A204.1 (cell line): ENCODE measurements around the gene PTPRM.

Source experiments
- FAIRE-seq: peaks from 2 replicates; lab custom pipeline; 2012; peaks lifted over from hg19 to GRCh38; lab: Jason Lieb, UNC

Gene PTPRM

GRCh38 chr18:8290435-8290834 lies 723.3 kb downstream of the PTPRM start:
- FAIRE-seq: no peak

- no peak for FAIRE-seq
Observed at GRCh38 chr18:8290913-8291312, 723.8 kb downstream of the PTPRM start.

- FAIRE-seq: no peak
Observed at GRCh38 chr18:8293184-8293583, 726.1 kb downstream of the PTPRM start.

DNA sequence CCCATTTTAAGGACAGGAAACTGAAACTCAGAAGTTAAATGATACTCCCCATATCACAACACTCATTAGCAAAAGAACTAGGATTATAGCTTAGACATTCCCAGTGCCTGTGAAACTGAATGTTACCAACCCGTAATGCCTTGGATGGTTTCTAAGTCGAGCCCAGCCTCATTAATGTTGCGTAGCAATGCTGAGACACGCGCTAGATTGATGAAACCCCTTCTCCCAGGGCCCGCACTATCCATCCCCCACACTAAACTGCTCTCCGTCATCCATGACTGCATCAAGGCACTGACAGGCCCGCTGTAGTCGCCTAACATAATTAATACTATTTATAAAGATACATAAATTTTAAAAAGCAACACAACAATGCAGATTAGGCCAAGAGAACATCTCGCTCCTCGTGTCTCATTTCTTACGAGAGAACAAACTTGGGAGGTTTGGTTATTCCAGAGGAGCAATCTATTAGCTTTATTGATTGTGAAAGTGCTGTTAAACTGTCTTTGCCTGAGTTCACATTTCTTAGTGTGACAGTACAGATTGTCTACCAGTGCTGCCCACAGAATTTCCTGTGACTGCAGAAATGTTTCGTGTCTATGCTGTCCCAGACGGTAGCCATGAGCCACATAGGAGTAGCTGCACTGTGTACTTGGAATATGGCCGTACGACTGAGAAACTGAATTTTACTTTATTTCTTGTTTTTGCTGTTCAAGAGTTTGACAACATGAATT lies 729.9 kb downstream of the PTPRM start:
- FAIRE-seq: no peak

DNA sequence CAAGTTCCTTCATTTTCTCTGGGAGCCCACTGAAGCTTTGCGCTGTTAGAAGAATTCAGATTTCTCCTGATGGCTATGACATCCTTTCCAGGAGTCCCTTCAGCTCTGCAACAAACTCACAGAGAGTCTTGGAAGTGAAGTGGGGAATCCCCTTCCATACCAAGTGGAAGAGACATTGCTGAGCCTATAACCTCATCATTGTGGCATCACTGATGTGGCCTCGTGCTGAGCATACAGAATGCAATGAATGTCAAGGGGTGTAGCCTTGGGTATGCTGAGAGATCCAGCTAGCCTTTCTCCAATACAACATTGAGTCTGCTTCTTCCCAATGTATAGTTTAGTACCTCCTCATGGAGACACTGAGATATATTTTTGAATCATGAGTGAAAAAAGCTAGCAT lies 731.1 kb downstream of the PTPRM start:
- FAIRE-seq: no peak

GRCh38 chr18:8299054-8299980 lies 732.2 kb downstream of the PTPRM start:
- FAIRE-seq: no peak

- no peak for FAIRE-seq
Observed at GRCh38 chr18:8300751-8301410, 733.8 kb downstream of the PTPRM start.

- FAIRE-seq: no peak
Observed at GRCh38 chr18:8301427-8302172, 734.5 kb downstream of the PTPRM start.

- FAIRE-seq: no peak
Observed at GRCh38 chr18:8303151-8303755, 736.1 kb downstream of the PTPRM start.

DNA sequence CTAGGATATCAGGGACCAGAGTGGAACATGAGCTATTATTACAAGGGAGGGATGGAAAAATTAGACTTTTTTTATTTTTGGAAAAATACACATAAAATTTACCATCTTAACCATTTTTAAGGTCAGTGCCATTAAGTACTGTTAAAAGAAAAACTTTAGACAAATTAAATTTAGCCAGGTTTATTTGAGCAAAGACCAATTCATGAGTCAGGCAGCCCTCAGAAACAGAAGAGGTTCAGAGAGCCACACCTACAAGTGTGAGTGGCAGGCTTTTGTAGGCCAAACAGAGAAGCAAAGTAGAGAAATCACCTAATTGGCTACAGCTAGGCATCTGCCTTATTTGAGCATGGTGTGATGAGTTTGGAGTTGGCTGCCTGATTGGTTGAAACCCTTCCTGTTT lies 740.8 kb downstream of the PTPRM start:
- FAIRE-seq: no peak

DNA sequence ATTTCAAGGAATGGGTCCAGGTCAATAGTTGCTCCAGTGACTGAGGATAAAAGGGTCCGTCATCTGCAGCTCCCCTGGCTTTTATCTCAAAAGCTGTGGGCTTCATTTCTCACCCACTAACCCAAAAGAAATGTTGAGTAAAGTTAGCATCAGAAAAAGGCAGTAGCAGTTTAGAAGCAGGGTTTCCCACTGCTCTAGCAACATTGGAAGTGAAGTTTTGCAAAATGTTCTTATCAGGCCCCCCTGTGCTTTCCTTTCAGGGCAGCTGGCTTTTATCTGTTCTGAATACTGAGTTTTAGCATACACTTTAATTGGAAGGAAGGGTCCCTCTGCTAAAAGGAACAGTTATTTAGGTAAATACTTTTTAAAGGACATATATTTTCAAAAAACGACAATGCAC lies 745.9 kb downstream of the PTPRM start:
- no peak for FAIRE-seq

DNA sequence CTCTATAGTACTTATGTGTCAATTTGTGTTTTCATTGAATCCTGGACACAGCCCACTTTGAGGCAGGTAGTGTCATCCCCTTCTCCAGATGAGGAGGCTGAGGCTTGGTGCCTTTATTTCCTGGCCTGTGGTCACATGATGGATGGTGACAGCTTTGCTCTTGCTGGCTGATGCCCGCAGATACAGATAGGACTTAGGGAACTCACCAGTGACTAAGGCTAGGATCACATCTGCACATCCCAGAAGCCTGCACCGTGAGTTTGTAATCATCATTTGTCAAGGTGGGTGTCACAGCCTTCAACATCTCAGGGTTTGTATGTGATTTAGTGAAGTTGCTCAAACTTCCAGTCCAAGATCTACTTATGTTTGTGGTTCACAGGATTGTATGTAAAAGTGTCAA lies 747.0 kb downstream of the PTPRM start:
- no peak for FAIRE-seq

GRCh38 chr18:8319798-8320489 lies 752.8 kb downstream of the PTPRM start:
- no peak for FAIRE-seq

DNA sequence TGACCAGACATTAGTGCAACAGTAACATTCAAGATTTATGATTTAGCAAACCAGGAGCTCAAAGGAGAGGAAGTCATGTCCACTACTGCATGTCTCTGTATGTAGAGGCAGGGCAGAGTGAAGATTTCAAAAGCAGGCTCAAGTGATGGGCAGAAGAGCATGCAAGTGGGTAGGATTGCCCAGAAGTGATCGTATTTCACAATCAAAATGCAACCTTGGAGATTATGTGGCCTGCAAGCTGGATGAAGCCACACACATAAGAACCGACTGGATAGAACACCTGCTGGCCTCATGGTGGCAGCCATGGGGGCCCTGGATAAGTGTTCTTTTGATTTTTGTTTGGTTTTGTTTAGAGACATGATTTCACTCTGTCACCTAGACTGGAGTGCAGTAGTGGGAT lies 755.4 kb downstream of the PTPRM start:
- no peak for FAIRE-seq

DNA sequence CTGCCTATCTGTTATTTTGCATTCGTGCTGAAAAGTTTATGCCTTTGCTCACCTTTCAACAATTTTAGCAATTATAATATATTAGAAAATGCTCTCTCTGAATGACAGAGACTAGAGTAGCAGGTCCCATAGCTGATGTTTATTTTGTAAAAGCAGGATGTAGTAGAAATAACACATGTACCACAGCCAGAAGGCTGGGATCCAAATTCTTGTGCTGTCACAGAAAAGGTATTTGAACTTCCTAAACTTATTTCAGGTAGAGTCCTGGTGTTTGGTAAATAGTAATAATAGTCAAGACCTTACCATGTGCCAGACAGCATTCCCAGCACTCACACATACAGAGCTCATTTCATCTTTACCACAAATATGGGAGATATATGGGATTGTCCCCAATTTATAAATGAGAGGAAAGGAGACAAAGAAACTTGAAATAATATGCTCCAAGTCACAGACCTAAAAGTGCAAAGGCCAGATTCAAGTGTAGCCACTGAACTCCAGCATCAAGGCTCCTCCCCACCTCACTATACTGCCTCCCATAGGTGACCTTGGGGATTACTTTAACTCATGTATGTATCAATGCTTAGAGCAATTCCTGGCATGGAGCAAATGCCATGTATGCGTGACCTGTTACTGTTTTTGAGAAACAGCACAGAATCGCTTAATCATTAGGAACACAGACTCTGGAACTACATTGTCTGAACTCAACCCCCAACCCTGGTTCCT lies 757.4 kb downstream of the PTPRM start:
- no peak for FAIRE-seq

- no peak for FAIRE-seq
Observed at GRCh38 chr18:8326763-8327394, 759.8 kb downstream of the PTPRM start.

DNA sequence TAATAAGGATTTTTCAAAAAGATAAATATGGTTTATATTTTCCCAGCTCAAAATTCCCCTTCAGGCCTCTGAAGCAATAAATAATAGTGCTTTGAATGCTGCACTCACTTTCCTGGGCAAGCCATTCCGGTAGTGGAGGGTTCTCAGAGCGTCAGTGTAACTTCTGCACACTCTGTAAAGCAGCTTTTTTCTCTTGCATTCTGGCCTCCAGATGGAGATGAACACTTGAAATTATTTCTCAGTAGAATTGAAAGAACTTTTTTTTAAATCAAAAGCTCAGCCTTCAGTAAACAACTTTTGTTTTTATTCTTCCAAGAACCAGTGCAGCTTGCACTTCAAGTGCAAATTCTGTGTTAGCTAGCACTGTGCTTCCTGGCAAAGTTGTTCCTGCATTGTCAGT lies 761.0 kb downstream of the PTPRM start:
- FAIRE-seq: no peak

DNA sequence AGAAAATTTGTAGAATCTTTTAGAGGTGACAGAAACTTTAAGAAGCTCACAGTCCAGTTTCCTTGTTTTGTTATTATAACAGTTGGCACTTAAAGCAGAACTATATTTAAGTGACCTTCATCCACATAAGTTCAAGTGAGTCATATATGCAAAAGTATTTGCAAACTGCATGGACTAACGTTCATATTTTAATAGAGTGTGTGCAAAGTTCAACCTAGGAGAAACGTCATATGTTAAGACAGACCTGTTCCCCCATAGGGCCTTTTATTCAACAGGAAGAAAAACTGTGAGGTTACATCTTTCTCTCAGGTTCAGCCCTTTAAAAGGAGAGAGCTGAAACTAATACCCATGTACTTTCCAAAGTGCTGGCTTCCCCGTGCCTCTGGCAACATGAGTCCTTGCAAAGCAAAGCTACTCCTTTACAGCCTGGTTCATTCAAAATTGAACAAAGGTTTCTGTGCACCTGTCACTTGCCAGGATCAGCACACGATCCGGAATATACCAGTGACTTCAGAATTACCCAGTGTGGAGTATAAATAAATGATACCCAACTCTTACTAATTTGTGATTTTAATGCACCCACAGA lies 762.2 kb downstream of the PTPRM start:
- FAIRE-seq: no peak

DNA sequence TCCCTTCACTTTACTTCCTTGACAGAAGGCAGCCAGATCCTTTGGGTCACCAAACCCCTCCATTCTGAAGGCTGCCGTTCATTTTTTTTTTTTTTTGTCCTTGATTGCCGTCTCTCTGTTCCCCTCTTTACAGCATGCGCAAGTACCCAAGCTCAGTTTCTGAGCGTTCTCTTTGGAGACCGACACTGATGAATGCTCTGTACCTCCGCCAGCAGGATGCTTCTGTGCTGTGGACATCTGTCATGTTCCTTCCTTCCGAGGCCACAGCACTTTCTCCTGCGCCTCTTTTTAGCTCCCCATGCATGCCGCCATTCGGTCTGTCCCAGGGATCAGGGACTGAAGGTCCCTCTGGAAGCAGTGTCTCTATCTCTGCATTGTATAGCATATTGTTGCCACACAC lies 763.5 kb downstream of the PTPRM start:
- FAIRE-seq: no peak

DNA sequence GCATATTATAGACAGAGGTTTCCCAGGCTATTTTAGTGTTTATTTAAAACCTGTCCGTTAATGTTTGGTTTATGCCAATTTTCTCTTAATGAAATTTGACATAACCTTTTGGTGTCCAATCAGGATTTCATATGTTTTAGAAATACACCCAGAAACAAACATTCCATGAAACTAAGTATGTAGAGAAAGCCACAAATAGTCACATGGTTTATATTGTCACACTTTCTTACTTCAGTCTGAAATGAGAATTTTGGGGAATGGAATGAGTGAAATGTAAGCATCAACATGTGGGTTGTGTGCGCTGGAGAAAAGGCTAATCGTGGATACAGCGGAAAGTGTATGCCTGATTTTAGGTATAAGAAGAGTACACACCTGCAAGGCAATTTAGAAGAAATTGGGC lies 765.2 kb downstream of the PTPRM start:
- FAIRE-seq: no peak
